Thoracic aorta (tissue), 2 donors: ENCODE data around the gene ZCCHC2. TPM values are rescaled to one million over a fixed set of nuclear protein-coding genes. Genes with fewer than 3 reads are reported as not detected.

Source experiments
- ATAC-seq: fragments of 150-250 bp; one replicate; pipeline ENCODE4 v1.8.0; 2017; ENCODE audit warnings: low read depth; ENCODE audit not compliant: insufficient number of reproducible peaks, low FRiP score
- DNase-seq: peaks from one replicate; pipeline ENCODE4 v3.0.0-alpha.2; 2020; ENCODE audit warnings: low spot score
- H3K27ac ChIP-seq, 2 donors: fragments of 200-600 bp; sonication (generic); 1 replicate in 1 of 2; 2 replicates in 1 of 2; pipeline ENCODE4 v1.5.1; 2016; ENCODE audit warnings: mild to moderate bottlenecking in 2 of 2, moderate library complexity in 2 of 2
- H3K27me3 ChIP-seq: fragments of 200-600 bp; sonication (generic); replicated peaks from 2 replicates; pipeline ENCODE4 v1.6.0; 2016; ENCODE audit warnings: mild to moderate bottlenecking; ENCODE audit not compliant: insufficient read depth
- H3K36me3 ChIP-seq: fragments of 200-600 bp; sonication (generic); one replicate; pipeline ENCODE4 v1.5.1; 2016
- H3K4me1 ChIP-seq, 2 donors: fragments of 200-600 bp; sonication (generic); 1 replicate in 1 of 2; 2 replicates in 1 of 2; pipeline versions ENCODE4 v1.5.1 to v1.6.0; 2016; ENCODE audit warnings: low read depth in 2 of 2, mild to moderate bottlenecking in 1 of 2; ENCODE audit not compliant: control insufficient read depth in 1 of 2
- H3K4me3 ChIP-seq: fragments of 200-600 bp; sonication (generic); 2 replicates; pipeline ENCODE4 v1.5.1; 2016; ENCODE audit warnings: mild to moderate bottlenecking
- H3K9me3 ChIP-seq: fragments of 200-600 bp; sonication (generic); 2 replicates; pipeline ENCODE4 v1.5.1; 2016
- CTCF ChIP-seq: fragments of 200-600 bp; sonication (generic); IDR thresholded peaks from one replicate; pipeline ENCODE4 v1.5.1; 2019; ENCODE audit warnings: antibody characterized with exemption
- total RNA-seq, 2 donors: library from RNA; depleted of rRNA; stranded (reverse); fragments of >200 nt; gene quantifications; one replicate each; pipeline versions ENCODE4 v1.1.0 to v1.2.3, GENCODE V29; 2016

The ZCCHC2 gene
- total RNA-seq, 2 donors from 2014 or later = 33.9 to 38.7 TPM

GRCh38 chr18:62529597-62529996 lies 6.8 kb downstream of the ZCCHC2 start:
- Histone ChIP-seq H3K4me3 (no peak overlapping the region), H3K4me1 (peaks cover 23 to 59% of the 10 kb centered on the region in 2 donors), H3K27ac (peak overlapping the region in 1 of 2 donors; percentile 19), H3K9me3 (no peaks in the 10 kb centered on the region), H3K27me3 (no peaks in the 10 kb centered on the region), H3K36me3 (no peaks in the 10 kb centered on the region)
- no peak for ATAC-seq
- DNase-seq = no peak
- no peak for TF ChIP-seq CTCF

DNA sequence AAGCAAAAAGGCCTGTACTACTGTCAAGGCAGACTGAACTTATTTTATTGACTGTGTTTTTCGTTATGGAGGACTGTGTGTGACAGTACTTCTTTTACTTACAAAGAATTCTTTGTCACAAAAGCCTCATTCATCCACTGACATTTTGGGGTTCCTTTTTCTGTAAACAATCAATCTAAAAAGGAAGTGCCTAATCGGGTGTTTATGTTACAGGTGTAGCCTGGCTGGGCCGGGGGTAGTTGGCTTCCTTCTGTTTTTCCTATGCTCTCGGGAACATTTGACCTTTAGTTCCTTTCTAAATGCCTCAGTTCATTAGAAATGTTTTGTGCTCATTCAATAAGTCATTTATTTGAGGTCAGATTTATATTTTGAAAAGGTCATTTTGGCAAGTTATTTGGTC lies 8.3 kb downstream of the ZCCHC2 start:
- no peak for TF ChIP-seq CTCF
- Histone ChIP-seq H3K4me1 (peaks cover 16 to 45% of the 10 kb centered on the region in 2 donors), H3K4me3 (no peak overlapping the region)

GRCh38 chr18:62531931-62532330 lies 9.1 kb downstream of the ZCCHC2 start:
- no peak for ATAC-seq
- H3K9me3 ChIP-seq = no peaks in the 10 kb centered on the region
- no peak for DNase-seq
- H3K36me3 ChIP-seq = no peaks in the 10 kb centered on the region
- no peak for TF ChIP-seq CTCF
- H3K4me1 ChIP-seq = peaks cover 16 to 44% of the 10 kb centered on the region in 2 donors
- no peak overlapping the region for H3K4me3 ChIP-seq
- H3K27me3 ChIP-seq = no peaks in the 10 kb centered on the region
- no peak overlapping the region for H3K27ac ChIP-seq

More for the DNA sequence above, 8.3 kb downstream of the ZCCHC2 start:
- DNase-seq (no peak), ATAC-seq (no peak)
- Histone ChIP-seq H3K36me3 (no peaks in the 10 kb centered on the region), H3K9me3 (no peaks in the 10 kb centered on the region), H3K27ac (no peak overlapping the region), H3K27me3 (no peaks in the 10 kb centered on the region)

DNA sequence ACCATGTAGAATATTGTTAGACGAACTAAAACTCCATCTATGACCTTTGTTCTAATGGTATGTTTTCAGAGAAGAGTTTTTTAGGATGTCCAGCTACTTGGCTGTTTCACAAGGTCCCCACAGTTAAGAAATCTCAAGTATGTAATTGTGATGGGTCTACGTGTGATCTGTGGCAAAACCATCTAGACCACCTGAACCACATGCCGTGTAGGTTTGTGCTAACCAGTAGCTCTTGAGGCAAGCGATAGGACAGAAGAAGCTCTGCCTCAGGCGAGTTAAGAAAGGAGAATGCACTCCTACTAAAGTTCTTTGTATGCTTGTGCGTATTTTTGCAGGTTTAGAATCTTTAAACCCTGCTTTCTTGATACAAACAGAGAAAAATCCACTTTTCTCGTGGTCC lies 13.2 kb downstream of the ZCCHC2 start:
- Histone ChIP-seq H3K9me3 (no peaks in the 10 kb centered on the region), H3K4me1 (peaks cover 4 to 16% of the 10 kb centered on the region in 2 donors), H3K4me3 (no peak overlapping the region), H3K36me3 (no peaks in the 10 kb centered on the region), H3K27ac (no peak overlapping the region), H3K27me3 (no peaks in the 10 kb centered on the region)
- ATAC-seq = no peak
- DNase-seq = no peak
- no peak for TF ChIP-seq CTCF

GRCh38 chr18:62537042-62537894 lies 14.4 kb downstream of the ZCCHC2 start:
- peaks cover 0 to 15% of the 10 kb centered on the region in 2 donors for H3K4me1 ChIP-seq
- no peaks in the 10 kb centered on the region for H3K9me3 ChIP-seq
- H3K4me3 ChIP-seq = no peak overlapping the region
- no peak for ATAC-seq
- no peaks in the 10 kb centered on the region for H3K27me3 ChIP-seq
- H3K27ac ChIP-seq = no peak overlapping the region
- H3K36me3 ChIP-seq = no peaks in the 10 kb centered on the region
- DNase-seq = no peak
- TF ChIP-seq CTCF = no peak
